Mesendoderm (in vitro differentiated cells): ENCODE measurements around the gene C4orf46.

Experiments used
- DNase-seq: peaks from one replicate; pipeline ENCODE4 v3.0.0; 2013
- H2AK5ac ChIP-seq: 2 replicates; pipeline ENCODE4 v1.6.1; 2013; ENCODE audit warnings: low read length, inconsistent platforms
- H2BK120ac ChIP-seq: 2 replicates; pipeline ENCODE4 v1.6.1; 2013; ENCODE audit warnings: low read depth, mild to moderate bottlenecking, low read length, moderate library complexity, mixed read lengths
- H2BK15ac ChIP-seq: replicated peaks from 2 replicates; pipeline ENCODE4 v1.6.1; 2013; ENCODE audit warnings: low read depth, mild to moderate bottlenecking, moderate library complexity
- H2BK5ac ChIP-seq: 2 replicates; pipeline ENCODE4 v1.6.1; 2013; ENCODE audit warnings: low read length, inconsistent platforms
- H3K18ac ChIP-seq: 2 replicates; pipeline ENCODE4 v1.6.1; 2013; ENCODE audit warnings: mild to moderate bottlenecking, low read length, mixed read lengths
- H3K23ac ChIP-seq: one replicate; pipeline ENCODE4 v1.6.1; 2013; ENCODE audit warnings: low read length
- H3K27ac ChIP-seq: 2 replicates; pipeline ENCODE4 v1.5.1; 2013; ENCODE audit warnings: low read depth, mild to moderate bottlenecking, inconsistent platforms, low read length, moderate library complexity
- H3K27me3 ChIP-seq: 2 replicates; pipeline ENCODE4 v1.6.1; 2013; ENCODE audit warnings: low read length, control low read depth, mild to moderate bottlenecking, inconsistent platforms; ENCODE audit not compliant: insufficient read depth, poor library complexity
- H3K36me3 ChIP-seq: 2 replicates; pipeline ENCODE4 v1.6.1; 2013; ENCODE audit warnings: low read length, inconsistent platforms; ENCODE audit not compliant: control insufficient read depth, insufficient read depth
- H3K4ac ChIP-seq: one replicate; pipeline ENCODE4 v1.6.1; 2013; ENCODE audit warnings: low read depth, mild to moderate bottlenecking, low read length, moderate library complexity
- H3K4me1 ChIP-seq: 2 replicates; pipeline ENCODE4 v1.6.1; 2013; ENCODE audit warnings: low read depth, low read length, inconsistent platforms; ENCODE audit not compliant: control insufficient read depth
- H3K4me2 ChIP-seq: 2 replicates; pipeline ENCODE4 v1.6.1; 2013; ENCODE audit warnings: low read length
- H3K4me3 ChIP-seq: 2 replicates; pipeline ENCODE4 v1.5.1; 2013; ENCODE audit warnings: mild to moderate bottlenecking, low read length
- H3K56ac ChIP-seq: one replicate; pipeline ENCODE4 v1.6.1; 2013; ENCODE audit warnings: low read length
- H3K79me1 ChIP-seq: 2 replicates; pipeline ENCODE4 v1.6.1; 2013; ENCODE audit warnings: low read length, inconsistent platforms
- H3K79me2 ChIP-seq: 2 replicates; pipeline ENCODE4 v1.6.1; 2013; ENCODE audit warnings: mild to moderate bottlenecking, low read length; ENCODE audit not compliant: control insufficient read depth, insufficient read depth
- H3K9ac ChIP-seq: 2 replicates; pipeline ENCODE4 v1.6.1; 2013; ENCODE audit warnings: low read length, inconsistent platforms
- H4K5ac ChIP-seq: one replicate; pipeline ENCODE4 v1.6.1; 2013; ENCODE audit warnings: low read length
- H4K8ac ChIP-seq: one replicate; pipeline ENCODE4 v1.6.1; 2013; ENCODE audit warnings: low read depth, mild to moderate bottlenecking, control low read depth, low read length, moderate library complexity
- WGBS: extraction: QIAGEN DNeasy Blood & Tissue Kit; methylation state at CpG from one replicate; pipeline ENCODE4 v1.1.7; 2013; ENCODE audit warnings: low lambda C conversion rate, missing lambda C conversion rate; ENCODE audit not compliant: insufficient coverage; ENCODE audit errors: extremely low coverage; 5-methylcytosine and 5-hydroxymethylcytosine counted together

Gene C4orf46

DNA sequence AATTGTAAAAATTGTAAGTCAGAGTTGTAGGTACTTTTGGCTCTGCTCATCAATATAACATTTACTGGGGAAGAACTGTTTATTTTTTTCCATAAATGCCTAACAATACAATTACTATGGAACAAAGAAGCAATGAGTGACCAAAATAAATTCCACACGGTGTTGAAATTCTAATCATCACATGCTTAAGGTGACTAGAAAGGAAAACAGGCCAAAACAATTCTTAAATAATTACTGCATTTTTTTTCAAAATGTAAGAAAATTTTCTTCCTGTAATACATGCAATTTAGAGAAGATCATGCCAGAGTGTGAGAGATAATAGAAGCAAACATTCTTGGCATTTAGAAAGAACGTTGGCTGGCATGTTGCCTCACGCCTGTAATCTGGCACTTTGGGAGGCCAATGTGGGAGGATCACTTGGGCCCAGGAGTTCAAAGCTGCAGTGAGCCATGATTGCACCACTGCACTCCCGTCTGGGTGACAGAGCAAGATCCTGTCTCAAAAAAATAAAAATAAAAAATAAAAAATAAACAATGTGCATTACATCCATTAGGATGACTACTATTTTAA lies 22.5 kb downstream of the C4orf46 start:
- Histone ChIP-seq H2BK5ac (no peak overlapping the region), H2BK120ac (no peak overlapping the region), H4K5ac (no peak overlapping the region), H3K4ac (no peak overlapping the region), H4K8ac (no peak overlapping the region), H3K18ac (no peak overlapping the region), H3K79me2 (no peaks in the 10 kb centered on the region), H2AK5ac (no peak overlapping the region), H3K4me1 (no peaks in the 10 kb centered on the region), H2BK15ac (no peak overlapping the region), H3K4me3 (no peak overlapping the region), H3K27me3 (no peaks in the 10 kb centered on the region), H3K4me2 (no peak overlapping the region), H3K27ac (no peak overlapping the region), H3K36me3 (no peaks in the 10 kb centered on the region), H3K9ac (no peak overlapping the region), H3K79me1 (no peaks in the 10 kb centered on the region), H3K56ac (no peak overlapping the region), H3K23ac (no peak overlapping the region)
- DNase-seq, result no peak
- no CpG with 5 or more reads among the region's 4 CpGs for WGBS

- no peak overlapping the region for H2AK5ac ChIP-seq
- H3K4me1 ChIP-seq, result no peaks in the 10 kb centered on the region
- H3K23ac ChIP-seq, result no peak overlapping the region
- no peaks in the 10 kb centered on the region for H3K36me3 ChIP-seq
- H3K9ac ChIP-seq, result no peak overlapping the region
- no peak overlapping the region for H4K5ac ChIP-seq
- WGBS, result no CpG with 5 or more reads among the region's 3 CpGs
- H2BK15ac ChIP-seq, result no peak overlapping the region
- no peaks in the 10 kb centered on the region for H3K79me1 ChIP-seq
- no peaks in the 10 kb centered on the region for H3K79me2 ChIP-seq
- no peaks in the 10 kb centered on the region for H3K27me3 ChIP-seq
- H3K27ac ChIP-seq, result no peak overlapping the region
- no peak overlapping the region for H3K4me2 ChIP-seq
- no peak overlapping the region for H3K4me3 ChIP-seq
- no peak overlapping the region for H2BK120ac ChIP-seq
- H2BK5ac ChIP-seq, result no peak overlapping the region
- no peak overlapping the region for H3K4ac ChIP-seq
- no peak overlapping the region for H3K18ac ChIP-seq
- no peak for DNase-seq
- no peak overlapping the region for H3K56ac ChIP-seq
- no peak overlapping the region for H4K8ac ChIP-seq
Measured at GRCh38 chr4:158644760-158645159, 26.9 kb downstream of the C4orf46 start.

- H3K18ac ChIP-seq, result no peak overlapping the region
- H3K79me1 ChIP-seq, result no peaks in the 10 kb centered on the region
- H2AK5ac ChIP-seq, result no peak overlapping the region
- no peak overlapping the region for H3K4me2 ChIP-seq
- H3K23ac ChIP-seq, result no peak overlapping the region
- H3K4me1 ChIP-seq, result no peaks in the 10 kb centered on the region
- no peak overlapping the region for H3K56ac ChIP-seq
- H3K36me3 ChIP-seq, result no peaks in the 10 kb centered on the region
- H3K9ac ChIP-seq, result no peak overlapping the region
- no peak overlapping the region for H3K27ac ChIP-seq
- no peak overlapping the region for H3K4ac ChIP-seq
- no peak overlapping the region for H3K4me3 ChIP-seq
- no peak overlapping the region for H2BK15ac ChIP-seq
- no peak for DNase-seq
- H3K27me3 ChIP-seq, result no peaks in the 10 kb centered on the region
- no CpG with 5 or more reads among the region's 5 CpGs for WGBS
- H2BK5ac ChIP-seq, result no peak overlapping the region
- no peak overlapping the region for H2BK120ac ChIP-seq
- no peaks in the 10 kb centered on the region for H3K79me2 ChIP-seq
- H4K5ac ChIP-seq, result no peak overlapping the region
- H4K8ac ChIP-seq, result no peak overlapping the region
Measured at GRCh38 chr4:158644356-158644755, 27.3 kb downstream of the C4orf46 start.

DNA sequence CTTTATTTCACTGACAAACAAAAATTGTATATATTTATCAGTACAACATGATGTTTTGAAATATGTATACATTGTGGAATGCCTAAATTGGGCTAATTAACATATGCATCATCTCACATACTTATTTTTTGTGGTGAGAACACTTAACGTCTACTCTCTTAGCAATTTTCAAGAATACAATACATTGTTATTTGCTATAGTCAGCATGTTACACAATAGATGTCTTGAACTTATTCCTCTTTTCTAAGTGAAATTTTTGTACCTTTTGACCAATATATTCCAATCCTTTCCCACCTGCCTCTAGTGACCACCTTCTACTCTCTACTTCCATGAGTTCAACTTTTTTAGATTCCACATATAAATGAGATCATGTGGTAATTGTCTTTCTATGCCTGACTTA lies 35.1 kb downstream of the C4orf46 start:
- WGBS, result no CpG with 5 or more reads among the region's 1 CpG
- H3K79me1 ChIP-seq, result no peaks in the 10 kb centered on the region
- no peak overlapping the region for H3K18ac ChIP-seq
- no peaks in the 10 kb centered on the region for H3K79me2 ChIP-seq
- H3K9ac ChIP-seq, result no peak overlapping the region
- no peak overlapping the region for H2BK5ac ChIP-seq
- no peak overlapping the region for H3K4ac ChIP-seq
- no peaks in the 10 kb centered on the region for H3K36me3 ChIP-seq
- no peak overlapping the region for H3K23ac ChIP-seq
- no peak overlapping the region for H2AK5ac ChIP-seq
- no peak overlapping the region for H2BK15ac ChIP-seq
- H2BK120ac ChIP-seq, result no peak overlapping the region
- H3K27me3 ChIP-seq, result no peaks in the 10 kb centered on the region
- no peak overlapping the region for H3K27ac ChIP-seq
- no peak for DNase-seq
- H4K5ac ChIP-seq, result no peak overlapping the region
- no peak overlapping the region for H3K4me2 ChIP-seq
- no peaks in the 10 kb centered on the region for H3K4me1 ChIP-seq
- H3K4me3 ChIP-seq, result no peak overlapping the region
- H3K56ac ChIP-seq, result no peak overlapping the region
- H4K8ac ChIP-seq, result no peak overlapping the region

DNA sequence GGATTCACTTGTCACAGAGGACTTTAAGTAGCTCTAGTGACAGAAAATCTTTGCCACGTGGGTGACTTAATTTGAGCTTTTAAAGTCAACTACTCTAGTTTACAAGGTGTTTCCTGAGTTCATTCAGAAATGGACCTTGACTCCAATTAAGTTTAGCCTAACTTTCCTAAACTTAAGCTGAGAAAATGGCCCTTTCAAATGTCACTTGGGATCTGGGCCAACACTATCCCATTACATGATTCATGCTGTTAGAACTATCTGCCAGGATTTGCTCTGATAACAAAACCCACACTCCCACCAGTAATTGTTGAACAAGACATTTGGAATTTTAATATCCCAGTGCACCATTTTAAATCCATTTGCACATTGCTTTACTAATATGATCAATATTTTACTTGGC lies 40.8 kb downstream of the C4orf46 start:
- H3K23ac ChIP-seq, result no peak overlapping the region
- H4K5ac ChIP-seq, result no peak overlapping the region
- no peaks in the 10 kb centered on the region for H3K36me3 ChIP-seq
- no peaks in the 10 kb centered on the region for H3K4me1 ChIP-seq
- H3K27me3 ChIP-seq, result no peaks in the 10 kb centered on the region
- H3K56ac ChIP-seq, result no peak overlapping the region
- no peak overlapping the region for H2BK15ac ChIP-seq
- H3K79me2 ChIP-seq, result no peaks in the 10 kb centered on the region
- H3K4me2 ChIP-seq, result no peak overlapping the region
- H2BK120ac ChIP-seq, result no peak overlapping the region
- H2AK5ac ChIP-seq, result no peak overlapping the region
- no peak overlapping the region for H3K4me3 ChIP-seq
- no peak overlapping the region for H3K27ac ChIP-seq
- H2BK5ac ChIP-seq, result no peak overlapping the region
- H3K18ac ChIP-seq, result no peak overlapping the region
- no peak overlapping the region for H3K4ac ChIP-seq
- H4K8ac ChIP-seq, result no peak overlapping the region
- H3K79me1 ChIP-seq, result no peaks in the 10 kb centered on the region
- no peak overlapping the region for H3K9ac ChIP-seq
- DNase-seq, result no peak
- WGBS, result no CpG with 5 or more reads among the region's 1 CpG

GRCh38 chr4:158625544-158625943 lies 46.1 kb downstream of the C4orf46 start:
- no peak for DNase-seq
- Histone ChIP-seq H3K79me2 (no peaks in the 10 kb centered on the region), H3K4me1 (no peaks in the 10 kb centered on the region), H2BK120ac (no peak overlapping the region), H4K8ac (no peak overlapping the region), H3K36me3 (no peaks in the 10 kb centered on the region), H3K4me2 (no peak overlapping the region), H3K9ac (no peak overlapping the region), H3K27ac (no peak overlapping the region), H2BK5ac (no peak overlapping the region), H3K23ac (no peak overlapping the region), H2BK15ac (no peak overlapping the region), H2AK5ac (no peak overlapping the region), H3K4ac (no peak overlapping the region), H3K4me3 (no peak overlapping the region), H4K5ac (no peak overlapping the region), H3K79me1 (no peaks in the 10 kb centered on the region), H3K27me3 (no peaks in the 10 kb centered on the region), H3K18ac (no peak overlapping the region), H3K56ac (no peak overlapping the region)
- WGBS, result no CpG with 5 or more reads among the region's 2 CpGs
